IMR-90 (cell line): ENCODE measurements around the gene AKNA. TPM values are rescaled to one million over a fixed set of nuclear protein-coding genes. Genes with fewer than 3 reads are reported as not detected.

Source experiments
- ATAC-seq: fragments of 200-7000 bp; cut with Tn5 transposase; 2 replicates; pipeline ENCODE4 v1.9.1; 2020; ENCODE audit warnings: low read depth, mild to moderate bottlenecking, moderate library complexity
- BruUV-seq: library from RNA; stranded (reverse); fragments of 400-500 nt; replicated peaks from 2 replicates; lab custom pipeline; 2021; lab: Mats Ljungman, UMichigan
- CTCF ChIA-PET: fragments of 300-600 bp; formaldehyde crosslinking; extraction: SDS; loops from one replicate; lab custom pipeline; 2021; ENCODE audit warnings: antibody characterized with exemption; lab: Yijun Ruan, JAX
- POLR2A ChIA-PET: fragments of 300-600 bp; sonication (Branson Sonifier 250); formaldehyde crosslinking; loops from one replicate; lab custom pipeline; 2022; ENCODE audit warnings: antibody characterized with exemption; ENCODE audit not compliant: unreplicated experiment; lab: Charles Lee
- DNase-seq: peaks from one replicate; pipeline ENCODE4 v3.0.0; 2013
- H2AFZ ChIP-seq: replicated peaks from 2 replicates; pipeline ENCODE3; 2013; ENCODE audit warnings: low read length, mild to moderate bottlenecking; ENCODE audit not compliant: poor library complexity
- H2AK5ac ChIP-seq: 2 replicates; pipeline ENCODE4 v1.6.1; 2013; ENCODE audit warnings: low read depth, low read length, inconsistent platforms
- H2AK9ac ChIP-seq: replicated peaks from 2 replicates; pipeline ENCODE3; 2013; ENCODE audit warnings: mild to moderate bottlenecking, low read depth, low read length, moderate library complexity; ENCODE audit not compliant: poor library complexity
- H2BK120ac ChIP-seq: 2 replicates; pipeline ENCODE4 v1.6.1; 2013; ENCODE audit warnings: low read depth, low read length, inconsistent platforms
- H2BK15ac ChIP-seq: 3 replicates; pipeline ENCODE4 v1.6.1; 2013; ENCODE audit warnings: low read depth, low read length, inconsistent platforms
- H2BK20ac ChIP-seq: 2 replicates; pipeline ENCODE4 v1.6.1; 2013; ENCODE audit warnings: low read depth, mild to moderate bottlenecking, inconsistent platforms, low read length, moderate library complexity
- H2BK5ac ChIP-seq: 2 replicates; pipeline ENCODE4 v1.6.1; 2013; ENCODE audit warnings: mild to moderate bottlenecking, low read depth, low read length, inconsistent platforms; ENCODE audit not compliant: poor library complexity, severe bottlenecking
- H3K14ac ChIP-seq: replicated peaks from 2 replicates; pipeline ENCODE4 v1.6.1; 2013; ENCODE audit warnings: low read depth, low read length, inconsistent platforms
- H3K18ac ChIP-seq: 2 replicates; pipeline ENCODE4 v1.6.1; 2013; ENCODE audit warnings: low read depth, low read length, control low read depth
- H3K23ac ChIP-seq: 2 replicates; pipeline ENCODE4 v1.6.1; 2013; ENCODE audit warnings: low read depth, low read length, inconsistent platforms
- H3K27ac ChIP-seq: 2 replicates; pipeline ENCODE4 v1.5.1; 2013; ENCODE audit warnings: mild to moderate bottlenecking, control low read depth, low read length; ENCODE audit not compliant: insufficient read depth
- H3K27me3 ChIP-seq: 2 replicates; pipeline ENCODE4 v1.6.1; 2013; ENCODE audit warnings: low read length; ENCODE audit not compliant: control insufficient read depth, insufficient read depth
- H3K36me3 ChIP-seq: 2 replicates; pipeline ENCODE4 v1.6.1; 2013; ENCODE audit warnings: low read length, mixed read lengths; ENCODE audit not compliant: control insufficient read depth, insufficient read depth
- H3K4ac ChIP-seq: 2 replicates; pipeline ENCODE4 v1.6.1; 2013; ENCODE audit warnings: low read depth, low read length, inconsistent platforms
- H3K4me1 ChIP-seq: 2 replicates; pipeline ENCODE4 v1.6.1; 2013; ENCODE audit warnings: low read length, mixed read lengths; ENCODE audit not compliant: control insufficient read depth, insufficient read depth
- H3K4me2 ChIP-seq: 2 replicates; pipeline ENCODE4 v1.6.1; 2013; ENCODE audit warnings: low read depth, mild to moderate bottlenecking, control low read depth, low read length, moderate library complexity
- H3K4me3 ChIP-seq: 2 replicates; pipeline ENCODE4 v1.5.1; 2013; ENCODE audit warnings: low read depth, mild to moderate bottlenecking, control low read depth, low read length, moderate library complexity; ENCODE audit not compliant: insufficient read depth
- H3K56ac ChIP-seq: 2 replicates; pipeline ENCODE4 v1.6.1; 2013; ENCODE audit warnings: low read length, inconsistent platforms; ENCODE audit not compliant: insufficient read depth; ENCODE audit errors: extremely low read depth
- H3K79me1 ChIP-seq, 2 experiments: 2 replicates each; pipeline ENCODE4 v1.6.1; 2013; ENCODE audit warnings: low read length in 2 of 2, inconsistent platforms in 1 of 2, low read depth in 1 of 2
- H3K9ac ChIP-seq: 2 replicates; pipeline ENCODE4 v1.6.1; 2013; ENCODE audit warnings: low read depth, low read length, control low read depth
- H3K9me1 ChIP-seq: 2 replicates; pipeline ENCODE4 v1.6.1; 2013; ENCODE audit warnings: low read length, inconsistent platforms; ENCODE audit not compliant: insufficient read depth
- H3K9me3 ChIP-seq: 2 replicates; pipeline ENCODE4 v1.6.1; 2013; ENCODE audit warnings: low read length; ENCODE audit not compliant: control insufficient read depth, insufficient read depth
- H4K20me1 ChIP-seq: 2 replicates; pipeline ENCODE4 v1.6.1; 2013; ENCODE audit warnings: low read length, inconsistent platforms; ENCODE audit not compliant: insufficient read depth
- H4K5ac ChIP-seq: 2 replicates; pipeline ENCODE4 v1.6.1; 2013; ENCODE audit warnings: mild to moderate bottlenecking, low read depth, low read length, control low read depth
- H4K8ac ChIP-seq, 2 experiments: 2 replicates each; pipeline ENCODE4 v1.6.1; 2013; ENCODE audit warnings: low read depth in 2 of 2, low read length in 2 of 2, control low read depth in 1 of 2, inconsistent platforms in 1 of 2
- H4K91ac ChIP-seq: 2 replicates; pipeline ENCODE4 v1.6.1; 2013; ENCODE audit warnings: low read depth, low read length, inconsistent platforms; ENCODE audit not compliant: insufficient read depth
- CHD1 ChIP-seq: IDR thresholded peaks from 2 replicates; pipeline ENCODE4 v1.6.1; 2012; ENCODE audit warnings: low read depth, low read length, improper control_type of control experiment
- MAFK ChIP-seq: IDR thresholded peaks from 2 replicates; pipeline ENCODE4 v1.6.1; 2012; ENCODE audit warnings: low read depth, low read length, improper control_type of control experiment
- RAD21 ChIP-seq: IDR thresholded peaks from 2 replicates; pipeline ENCODE4 v1.6.1; 2012; ENCODE audit warnings: low read length, improper control_type of control experiment
- WGBS, 2 experiments: methylation state at CpG; one replicate each; pipeline versions ENCODE4 v1.1.5 to v1.1.7; 2013; ENCODE audit warnings: missing lambda C conversion rate in 2 of 2; ENCODE audit not compliant: insufficient read length in 1 of 2; ENCODE audit errors: extremely low coverage in 2 of 2; 5-methylcytosine and 5-hydroxymethylcytosine counted together
- dilution Hi-C: fragments of 300-500 bp; cut with HindIII; formaldehyde crosslinking; loops from one replicate; pipeline ENCODE4 v1.14.3; 2018; ENCODE audit warnings: low sequenced_read_pairs; ENCODE audit not compliant: unreplicated experiment
- in situ Hi-C: fragments of 300-500 bp; cut with MboI; formaldehyde crosslinking; loops from 3 replicates; pipeline ENCODE4 v1.14.3; 2019; ENCODE audit warnings: low sequenced_read_pairs, inconsistent platforms, mixed read lengths
- intact Hi-C: fragments of 100-400 bp; cut with micrococcal nuclease; formaldehyde crosslinking; loops from 2 replicates; pipeline ENCODE4 v1.10.0; 2022
- polyA plus RNA-seq, 3 experiments: library from polyadenylated mRNA; depleted of rRNA; stranded (reverse); fragments of >200 nt; gene quantifications; 2 replicates each; pipeline ENCODE4 v1.2.3, GENCODE V29; 2012; ENCODE audit warnings: low replicate concordance in 1 of 3
- total RNA-seq: library from RNA; depleted of rRNA; stranded (reverse); fragments of >200 nt; gene quantifications from 2 replicates; pipeline ENCODE4 v1.2.3, GENCODE V29; 2012

The AKNA gene
- total and polyA plus RNA-seq, 2 of the 4 experiments (the other 2 are of a cell fraction), result 2.7 to 7.3 TPM

DNA sequence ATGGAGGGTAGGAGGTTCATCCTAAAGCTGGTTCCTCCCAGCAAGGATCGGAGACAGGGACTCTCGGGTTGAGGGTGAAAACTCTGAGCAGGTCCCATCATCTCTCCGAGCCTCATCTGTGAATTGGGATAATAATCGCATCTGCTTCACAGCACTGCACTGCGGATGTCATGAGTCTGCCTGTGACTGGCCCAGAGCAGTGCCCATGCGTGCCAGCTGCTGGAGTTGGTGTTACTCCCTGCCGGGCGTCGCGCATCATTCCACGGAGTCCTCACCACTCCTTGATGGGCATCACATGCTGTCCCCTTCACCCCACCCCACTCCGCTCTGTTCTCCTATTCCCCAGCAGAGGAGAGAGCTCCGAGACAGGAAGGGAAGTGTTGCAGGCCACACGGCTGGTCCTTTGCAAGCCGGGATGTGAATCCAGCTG lies 100.0 kb downstream of the AKNA start:
- no peaks in the 10 kb centered on the region for H3K27me3 ChIP-seq
- BruUV-seq, result no TSS peak
- peak overlapping the region; percentile 55 for H2BK5ac ChIP-seq
- dilution Hi-C loops (no loop called here), in situ Hi-C loops (loop anchor here (5.0 kb wide), 1 partner anchor 125 kb away; no protein-coding TSS in a partner anchor), intact Hi-C loops (no loop called here)
- H3K9ac ChIP-seq, result no peak overlapping the region
- ChIA-PET POLR2A (no interaction called here), CTCF (interaction anchor here (0.6 to 2.0 kb wide), 6 partner anchors 20 to 205 kb away, joined by 3 to 10 read pairs (median 4); partner anchors contain the start of gene COL27A1)
- H3K18ac ChIP-seq, result no peak overlapping the region
- peaks cover 0 to 18% of the 10 kb centered on the region in 2 experiments; a peak in 2 of 4 replicates for H3K79me1 ChIP-seq
- peak overlapping the region; percentile 18; the same call in 1 of the 3 replicates for H2BK15ac ChIP-seq
- H3K4me1 ChIP-seq, result peaks cover 21% of the 10 kb centered on the region
- peak overlapping the region; percentile 76 for H2AK5ac ChIP-seq
- peak overlapping the region; percentile 62; the same call in 1 of the 2 replicates for H3K23ac ChIP-seq
- peak overlapping the region; percentile 79 for H2AFZ ChIP-seq
- no peak overlapping the region for H3K4me2 ChIP-seq
- peak overlapping the region; percentile 93 for H2BK120ac ChIP-seq
- H3K14ac ChIP-seq, result peak overlapping the region; percentile 88
- H3K27ac ChIP-seq, result no peak overlapping the region
- H3K4me3 ChIP-seq, result no peak overlapping the region
- no peaks in the 10 kb centered on the region for H4K20me1 ChIP-seq
- H3K9me3 ChIP-seq, result no peaks in the 10 kb centered on the region
- H4K8ac ChIP-seq, result peak overlapping the region in 1 of 2 experiments; percentile 84; a peak in 1 of 4 replicates
- TF ChIP-seq MAFK (no peak), CHD1 (no peak), RAD21 (no peak)
- H4K5ac ChIP-seq, result 0 out of 2 replicates have a peak overlapping the region, but pooled peaks have one; percentile 2
- H3K56ac ChIP-seq, result no peak overlapping the region
- H3K36me3 ChIP-seq, result peaks cover 11% of the 10 kb centered on the region
- H4K91ac ChIP-seq, result peak overlapping the region; percentile 86
- H2AK9ac ChIP-seq, result peak overlapping the region; percentile 31
- H3K9me1 ChIP-seq, result peaks cover 23% of the 10 kb centered on the region
- H3K4ac ChIP-seq, result peak overlapping the region; percentile 93
- H2BK20ac ChIP-seq, result peak overlapping the region; percentile 92
- DNase-seq, result no peak
- 87% methylated on average over 12 of the region's 15 CpGs; no CpG with 5 or more reads in 1 of the 2 experiments for WGBS, 2 experiments
- ATAC-seq, result no peak
